Liver (tissue), 9 donors: ENCODE data around the gene TPD52L1. TPM values are rescaled to one million over a fixed set of nuclear protein-coding genes. Genes with fewer than 3 reads are reported as not detected.

Experiments used
- DNase-seq: peaks from one replicate; pipeline ENCODE4 v3.0.0-alpha.2; 2017; ENCODE audit warnings: low spot score
- H3K27ac ChIP-seq, 2 donors: one replicate each; pipeline ENCODE4 v1.7.0; 2013; ENCODE audit warnings: inconsistent platforms in 2 of 2, low read length in 2 of 2, control low read depth in 1 of 2, low read depth in 1 of 2, mild to moderate bottlenecking in 1 of 2
- H3K27me3 ChIP-seq, 4 donors: one replicate each; pipeline versions ENCODE4 v1.6.1 to v1.7.0; 2013; ENCODE audit warnings: low read length in 3 of 4, inconsistent platforms in 1 of 4, mild to moderate bottlenecking in 1 of 4, moderate library complexity in 1 of 4; ENCODE audit not compliant: control insufficient read depth in 4 of 4, insufficient read depth in 4 of 4
- H3K36me3 ChIP-seq, 4 donors: one replicate each; pipeline versions ENCODE4 v1.6.1 to v1.7.0; 2013; ENCODE audit warnings: low read length in 3 of 4, mild to moderate bottlenecking in 3 of 4, low read depth in 1 of 4, moderate library complexity in 1 of 4; ENCODE audit not compliant: control insufficient read depth in 4 of 4, insufficient read depth in 3 of 4
- H3K4me1 ChIP-seq, 4 donors: one replicate each; pipeline versions ENCODE4 v1.6.1 to v1.7.0; 2013; ENCODE audit warnings: low read length in 3 of 4, mild to moderate bottlenecking in 3 of 4, moderate library complexity in 1 of 4; ENCODE audit not compliant: control insufficient read depth in 4 of 4, insufficient read depth in 4 of 4
- H3K4me3 ChIP-seq, 3 donors: one replicate each; pipeline versions ENCODE4 v1.6.1 to v1.7.0; 2013; ENCODE audit warnings: low read length in 3 of 3, control low read depth in 1 of 3, low read depth in 1 of 3, mild to moderate bottlenecking in 1 of 3
- H3K9ac ChIP-seq, 2 donors: one replicate each; pipeline ENCODE4 v1.7.0; 2013; ENCODE audit warnings: low read length in 2 of 2, mild to moderate bottlenecking in 2 of 2, moderate library complexity in 2 of 2, control low read depth in 1 of 2, low read depth in 1 of 2
- H3K9me3 ChIP-seq, 4 donors: one replicate each; pipeline versions ENCODE4 v1.6.1 to v1.7.0; 2013; ENCODE audit warnings: low read length in 3 of 4; ENCODE audit not compliant: control insufficient read depth in 4 of 4
- CTCF ChIP-seq: fragments of 150-350 bp; IDR thresholded peaks from 2 replicates; pipeline ENCODE4 v1.5.1; 2017; ENCODE audit warnings: improper control_type of control experiment, low read depth, low read length; ENCODE audit not compliant: missing input control
- EGR1 ChIP-seq, 2 donors: IDR thresholded peaks; 2 replicates each; pipeline ENCODE4 v1.6.1; 2016 to 2018; ENCODE audit warnings: antibody characterized with exemption in 2 of 2, low read depth in 2 of 2
- FOXA1 ChIP-seq: IDR thresholded peaks from 2 replicates; pipeline ENCODE4 v1.6.1; 2016; ENCODE audit warnings: antibody characterized with exemption
- FOXA2 ChIP-seq: IDR thresholded peaks from 2 replicates; pipeline ENCODE4 v1.6.1; 2016; ENCODE audit warnings: antibody characterized with exemption
- HNF4A ChIP-seq, 2 donors: conservative IDR thresholded peaks; 2 replicates each; pipeline ENCODE4 v1.6.1; 2016; ENCODE audit warnings: antibody characterized with exemption in 2 of 2, mild to moderate bottlenecking in 2 of 2
- HNF4G ChIP-seq: IDR thresholded peaks from 2 replicates; pipeline ENCODE4 v1.6.1; 2016; ENCODE audit warnings: antibody characterized with exemption
- JUND ChIP-seq, 2 donors: IDR thresholded peaks; 2 replicates each; pipeline ENCODE4 v1.6.1; 2016; ENCODE audit warnings: antibody characterized with exemption in 2 of 2
- MAX ChIP-seq: IDR thresholded peaks from 2 replicates; pipeline ENCODE4 v1.6.1; 2016; ENCODE audit warnings: antibody characterized with exemption
- RAD21 ChIP-seq, 2 donors: IDR thresholded peaks; 2 replicates each; pipeline ENCODE4 v1.6.1; 2016; ENCODE audit warnings: antibody characterized with exemption in 2 of 2, mild to moderate bottlenecking in 2 of 2
- REST ChIP-seq: IDR thresholded peaks from 2 replicates; pipeline ENCODE4 v1.6.1; 2016; ENCODE audit warnings: antibody characterized with exemption, mild to moderate bottlenecking
- RXRA ChIP-seq, 2 donors: IDR thresholded peaks; 2 replicates each; pipeline ENCODE4 v1.6.1; 2017 to 2018; ENCODE audit warnings: antibody characterized with exemption in 2 of 2, mild to moderate bottlenecking in 1 of 2
- SP1 ChIP-seq: IDR thresholded peaks from 2 replicates; pipeline ENCODE4 v1.6.1; 2018; ENCODE audit warnings: antibody characterized with exemption, mild to moderate bottlenecking
- TAF1 ChIP-seq: conservative IDR thresholded peaks from 2 replicates; pipeline ENCODE4 v1.6.1; 2016; ENCODE audit warnings: antibody characterized with exemption, mild to moderate bottlenecking
- YY1 ChIP-seq: IDR thresholded peaks from 2 replicates; pipeline ENCODE4 v1.6.1; 2016; ENCODE audit warnings: antibody characterized with exemption, mild to moderate bottlenecking
- ZBTB33 ChIP-seq: IDR thresholded peaks from 2 replicates; pipeline ENCODE4 v1.6.1; 2016; ENCODE audit warnings: antibody characterized with exemption
- WGBS: extraction: QIAGEN DNeasy Blood & Tissue Kit; methylation state at CpG from one replicate; pipeline ENCODE4 v1.1.7; 2013; 5-methylcytosine and 5-hydroxymethylcytosine counted together
- polyA plus RNA-seq, 2 donors: library from polyadenylated mRNA; stranded (reverse) in 1 of 2; unstranded in 1 of 2; fragments of 200-250 nt in 1 of 2; fragments of >200 nt in 1 of 2; fragmentation: Nextera tagmentation in 1 of 2; extraction: Ambion mirVana in 1 of 2; gene quantifications; one replicate each; pipeline versions ENCODE4 v1.2.1 to v1.2.3, GENCODE V29; 2013 to 2015
- total RNA-seq, 2 donors: library from RNA; depleted of rRNA; stranded (reverse); fragments of >200 nt; gene quantifications; one replicate each; pipeline ENCODE4 v1.2.3, GENCODE V29; 2014
- donor health status: healthy.
- donor health status: healthy.
- donor health status: healthy.
- donor health status: healthy.
- donor health status: healthy.

Gene TPD52L1, protein sequence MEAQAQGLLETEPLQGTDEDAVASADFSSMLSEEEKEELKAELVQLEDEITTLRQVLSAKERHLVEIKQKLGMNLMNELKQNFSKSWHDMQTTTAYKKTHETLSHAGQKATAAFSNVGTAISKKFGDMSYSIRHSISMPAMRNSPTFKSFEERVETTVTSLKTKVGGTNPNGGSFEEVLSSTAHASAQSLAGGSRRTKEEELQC
- total RNA-seq (10 to 100 TPM in 1 of 2 donors, 1 to 10 TPM in 1; 8.9 to 49.7 TPM), polyA plus RNA-seq (10 to 100 TPM; 63.5 to 66.4 TPM)

GRCh38 chr6:125153391-125154117 lies at the start of gene TPD52L1:
TPD52L1 (plus strand) TSS chr6:125153773; CDS start chr6:125153952, 179 bp downstream.
- 1% methylated on average over 47 of the region's 47 CpGs for WGBS
- peak; percentile 77 for DNase-seq
- H3K27ac ChIP-seq, result peak within 1 kb of the TSS; percentile 73 to 86
- H3K4me1 ChIP-seq, result peaks cover 2 to 15% (median 9%) of the 10 kb centered on the region in 4 donors
- no peaks in the 10 kb centered on the region for H3K36me3 ChIP-seq
- H3K4me3 ChIP-seq, result peak within 1 kb of the TSS; percentile 70 to 81 (median 76)
- no peaks in the 10 kb centered on the region for H3K9me3 ChIP-seq
- TF ChIP-seq CTCF (peak; percentile 83), FOXA2 (no peak), FOXA1 (no peak), JUND (IDR thresholded peaks at IDR 0.05) (no peak), YY1 (peak; percentile 54), ZBTB33 (no peak), SP1 (peak; percentile 18), TAF1 (peak; percentile 38), HNF4G (no peak), RXRA (IDR thresholded peaks at IDR 0.05) (peak; percentile 29 to 38), HNF4A (conservative IDR thresholded peaks at IDR 0.05) (peak in 1 of 2 donors; percentile 35), EGR1 (IDR thresholded peaks at IDR 0.05; ENCODE audit: low read depth in 2 of 2) (no peak), MAX (peak; percentile 58), REST (peak; percentile 62), RAD21 (IDR thresholded peaks at IDR 0.05) (peak; percentile 86 to 93)
- no peaks in the 10 kb centered on the region for H3K27me3 ChIP-seq
- H3K9ac ChIP-seq, result peak within 1 kb of the TSS; percentile 75 to 82
